CD14-positive monocyte (primary cell): ENCODE data around the gene APBA2. TPM values are rescaled to one million over a fixed set of nuclear protein-coding genes. Genes with fewer than 3 reads are reported as not detected.

Experiments
- DNase-seq, 3 donors: peaks; one replicate each; pipeline ENCODE4 v3.0.0-alpha.2; 2011 to 2022
- H2AFZ ChIP-seq: 2 replicates; pipeline ENCODE4 v1.6.0; 2012; ENCODE audit warnings: mild to moderate bottlenecking, low read depth, low read length, inconsistent platforms; ENCODE audit not compliant: insufficient read depth, poor library complexity, severe bottlenecking
- H3K27ac ChIP-seq, 2 donors: 1 replicate in 1 of 2; 2 replicates in 1 of 2; pipeline ENCODE4 v1.5.1; 2012 to 2013; ENCODE audit warnings: low read length in 2 of 2, control low read depth in 1 of 2, inconsistent platforms in 1 of 2, low read depth in 1 of 2, mild to moderate bottlenecking in 1 of 2
- H3K27me3 ChIP-seq, 2 donors: one replicate each; pipeline versions ENCODE4 v1.6.0 to v1.6.1; 2011 to 2013; ENCODE audit warnings: low read length in 2 of 2; ENCODE audit not compliant: control insufficient read depth in 2 of 2, insufficient read depth in 2 of 2
- H3K36me3 ChIP-seq, 2 donors: replicated peaks in 1 of 2; 1 replicate in 1 of 2; 2 replicates in 1 of 2; pipeline versions ENCODE4 v1.5.1 to v1.6.1; 2012 to 2013; ENCODE audit warnings: low read length in 2 of 2, control low read depth in 1 of 2, inconsistent platforms in 1 of 2, mild to moderate bottlenecking in 1 of 2; ENCODE audit not compliant: insufficient read depth in 2 of 2, control insufficient read depth in 1 of 2
- H3K4me1 ChIP-seq, 2 donors: 1 replicate in 1 of 2; 2 replicates in 1 of 2; pipeline versions ENCODE4 v1.5.1 to v1.6.1; 2012 to 2013; ENCODE audit warnings: low read length in 2 of 2, control low read depth in 1 of 2, inconsistent platforms in 1 of 2, mild to moderate bottlenecking in 1 of 2, moderate library complexity in 1 of 2; ENCODE audit not compliant: insufficient read depth in 2 of 2, control insufficient read depth in 1 of 2
- H3K4me2 ChIP-seq: replicated peaks from 2 replicates; pipeline ENCODE3; 2012; ENCODE audit warnings: low read length, moderate library complexity, mild to moderate bottlenecking; ENCODE audit not compliant: poor library complexity, severe bottlenecking; ENCODE audit errors: extremely low read depth
- H3K4me3 ChIP-seq, 3 experiments: fragments of 200-600 bp in 1 of 3; sonication (generic) in 1 of 3; replicated peaks in 1 of 3; 1 replicate in 2 of 3; 2 replicates in 1 of 3; pipeline ENCODE4 v1.5.1; 2011 to 2013; ENCODE audit warnings: low read length in 3 of 3, mild to moderate bottlenecking in 3 of 3, control low read depth in 2 of 3, low read depth in 2 of 3, inconsistent platforms in 1 of 3, moderate library complexity in 1 of 3
- H3K79me2 ChIP-seq: 2 replicates; pipeline ENCODE4 v1.6.0; 2012; ENCODE audit warnings: mild to moderate bottlenecking, control low read depth, inconsistent platforms, low read length, moderate library complexity; ENCODE audit not compliant: insufficient read depth
- H3K9ac ChIP-seq: 2 replicates; pipeline ENCODE4 v1.6.0; 2017; ENCODE audit warnings: low read length, mild to moderate bottlenecking; ENCODE audit not compliant: insufficient read depth, poor library complexity, severe bottlenecking
- H3K9me3 ChIP-seq, 2 donors: replicated peaks in 1 of 2; 1 replicate in 1 of 2; 2 replicates in 1 of 2; pipeline versions ENCODE4 v1.5.1 to v1.6.1; 2012 to 2013; ENCODE audit warnings: low read length in 2 of 2, control low read depth in 1 of 2; ENCODE audit not compliant: control insufficient read depth in 1 of 2, insufficient read depth in 1 of 2
- H4K20me1 ChIP-seq: 2 replicates; pipeline ENCODE4 v1.6.0; 2012; ENCODE audit warnings: mild to moderate bottlenecking, low read length, control low read depth, moderate library complexity; ENCODE audit not compliant: insufficient read depth
- H3K27ac Mint-ChIP-seq, 7 donors: one replicate each; pipeline ENCODE4 v1.8.0; 2020; ENCODE audit warnings: mild to moderate bottlenecking in 7 of 7, mixed read lengths in 7 of 7, moderate library complexity in 6 of 7, inconsistent platforms in 2 of 7
- H3K27me3 Mint-ChIP-seq, 3 donors: one replicate each; pipeline ENCODE4 v1.8.0; 2021 to 2022; ENCODE audit warnings: low read depth in 3 of 3, mild to moderate bottlenecking in 3 of 3, mixed read lengths in 3 of 3, moderate library complexity in 3 of 3, inconsistent platforms in 1 of 3
- H3K36me3 Mint-ChIP-seq, 2 donors: one replicate each; pipeline ENCODE4 v1.8.0; 2020; ENCODE audit warnings: mixed read lengths in 2 of 2, inconsistent platforms in 1 of 2, mild to moderate bottlenecking in 1 of 2
- H3K4me1 Mint-ChIP-seq: one replicate; pipeline ENCODE4 v1.8.0; 2020; ENCODE audit warnings: mild to moderate bottlenecking, mixed read lengths
- H3K4me3 Mint-ChIP-seq, 2 donors: one replicate each; pipeline ENCODE4 v1.8.0; 2020; ENCODE audit warnings: mild to moderate bottlenecking in 2 of 2, mixed read lengths in 2 of 2, moderate library complexity in 1 of 2
- H3K9me3 Mint-ChIP-seq, 7 donors: one replicate each; pipeline ENCODE4 v1.8.0; 2020 to 2022; ENCODE audit warnings: mixed read lengths in 7 of 7, mild to moderate bottlenecking in 6 of 7, moderate library complexity in 6 of 7, inconsistent platforms in 2 of 7
- CTCF ChIP-seq: fragments of 200-600 bp; IDR thresholded peaks from one replicate; pipeline ENCODE4 v1.8.0; 2022; ENCODE audit warnings: antibody characterized with exemption, mild to moderate bottlenecking
- WGBS: methylation state at CpG from one replicate; pipeline ENCODE4 v1.1.5; 2013; ENCODE audit warnings: missing lambda C conversion rate; ENCODE audit not compliant: insufficient coverage; 5-methylcytosine and 5-hydroxymethylcytosine counted together
- intact Hi-C, 2 donors: fragments of 100-400 bp; cut with micrococcal nuclease; formaldehyde crosslinking; loops; one replicate each; pipeline versions ENCODE4 v1.15.0 to v1.15.1; 2023
- polyA plus RNA-seq, 3 donors: library from polyadenylated mRNA; depleted of rRNA in 1 of 3; unstranded in 2 of 3; stranded (reverse) in 1 of 3; fragments of 300-500 nt in 2 of 3; fragments of >200 nt in 1 of 3; fragmentation: Illumina TruSeq in 2 of 3; gene quantifications; 1 replicate in 2 of 3; 2 replicates in 1 of 3; pipeline ENCODE4 v1.2.3, GENCODE V29; 2012 to 2021

Gene APBA2
- polyA plus RNA-seq, 3 donors: 0.30 TPM; not detected in 2

- DNase-seq: no peak
- Histone ChIP-seq H3K27me3 (no peaks in the 10 kb centered on the region), H3K9me3 (no peaks in the 10 kb centered on the region), H3K79me2 (no peaks in the 10 kb centered on the region), H3K36me3 (no peaks in the 10 kb centered on the region), H3K27ac (no peak overlapping the region), H2AFZ (no peak overlapping the region), H3K9ac (no peak overlapping the region), H4K20me1 (no peaks in the 10 kb centered on the region), H3K4me1 (no peaks in the 10 kb centered on the region), H3K4me2 (no peak overlapping the region), H3K4me3 (no peak overlapping the region)
- WGBS: 50% methylated on average over 2 of the region's 7 CpGs
- intact Hi-C loops: no loop called here
- no peak overlapping the region for H3K27ac Mint-ChIP-seq
- H3K4me1 Mint-ChIP-seq: no peaks in the 10 kb centered on the region
- H3K36me3 Mint-ChIP-seq: no peaks in the 10 kb centered on the region
- peaks cover under 1 to 5% (median 4%) of the 10 kb centered on the region in 3 donors for H3K27me3 Mint-ChIP-seq
- H3K4me3 Mint-ChIP-seq: no peak overlapping the region
- TF ChIP-seq CTCF: no peak
- no peaks in the 10 kb centered on the region for H3K9me3 Mint-ChIP-seq
These were observed 235.5 kb downstream of the APBA2 start for GRCh38 chr15:29121369-29121656.

- H3K36me3 ChIP-seq: no peaks in the 10 kb centered on the region
- H3K4me3 ChIP-seq: no peak overlapping the region
- no peaks in the 10 kb centered on the region for H3K9me3 ChIP-seq
- intact Hi-C loops: no loop called here
- H3K27ac ChIP-seq: no peak overlapping the region
- no peak overlapping the region for H2AFZ ChIP-seq
- H4K20me1 ChIP-seq: no peaks in the 10 kb centered on the region
- H3K36me3 Mint-ChIP-seq: no peaks in the 10 kb centered on the region
- no peak for TF ChIP-seq CTCF
- H3K9me3 Mint-ChIP-seq: no peaks in the 10 kb centered on the region
- no peak overlapping the region for H3K4me3 Mint-ChIP-seq
- no peak overlapping the region for H3K4me2 ChIP-seq
- 88% methylated on average over 8 of the region's 9 CpGs for WGBS
- H3K27me3 Mint-ChIP-seq: no peaks in the 10 kb centered on the region
- no peaks in the 10 kb centered on the region for H3K4me1 ChIP-seq
- no peak for DNase-seq
- no peaks in the 10 kb centered on the region for H3K27me3 ChIP-seq
- H3K79me2 ChIP-seq: no peaks in the 10 kb centered on the region
- H3K9ac ChIP-seq: no peak overlapping the region
- no peaks in the 10 kb centered on the region for H3K4me1 Mint-ChIP-seq
- no peak overlapping the region for H3K27ac Mint-ChIP-seq
These were observed 236.1 kb downstream of the APBA2 start for GRCh38 chr15:29121907-29122306.
